Lung (tissue), 12 donors: ENCODE data around the gene OLFML1. TPM values are rescaled to one million over a fixed set of nuclear protein-coding genes. Genes with fewer than 3 reads are reported as not detected.

Source experiments
- ATAC-seq: fragments of 200-7000 bp; cut with Tn5 transposase; one replicate; pipeline ENCODE4 v1.9.1; 2020; ENCODE audit warnings: moderate number of reproducible peaks; ENCODE audit not compliant: insufficient read depth, low FRiP score
- DNase-seq, 3 donors: peaks; one replicate each; pipeline ENCODE4 v3.0.0-alpha.2; 2013 to 2017
- H3K27ac ChIP-seq, 2 donors: one replicate each; pipeline ENCODE4 v1.5.1; 2013; ENCODE audit warnings: mild to moderate bottlenecking in 2 of 2, moderate library complexity in 2 of 2, control low read depth in 1 of 2, inconsistent platforms in 1 of 2, low read depth in 1 of 2, low read length in 1 of 2
- H3K27me3 ChIP-seq, 3 donors: one replicate each; pipeline ENCODE4 v1.5.1; 2013; ENCODE audit warnings: low read length in 2 of 3; ENCODE audit not compliant: control insufficient read depth in 3 of 3, insufficient read depth in 3 of 3
- H3K36me3 ChIP-seq, 4 donors: one replicate each; pipeline ENCODE4 v1.5.1; 2013; ENCODE audit warnings: low read length in 4 of 4, mild to moderate bottlenecking in 1 of 4, moderate library complexity in 1 of 4; ENCODE audit not compliant: control insufficient read depth in 4 of 4, insufficient read depth in 4 of 4
- H3K4me1 ChIP-seq, 5 donors: one replicate each; pipeline ENCODE4 v1.5.1; 2013; ENCODE audit warnings: low read length in 5 of 5, mild to moderate bottlenecking in 2 of 5, moderate library complexity in 1 of 5; ENCODE audit not compliant: control insufficient read depth in 5 of 5, insufficient read depth in 5 of 5
- H3K4me3 ChIP-seq: one replicate; pipeline ENCODE4 v1.5.1; 2013; ENCODE audit warnings: mild to moderate bottlenecking, control low read depth, moderate library complexity
- H3K9ac ChIP-seq, 2 donors: one replicate each; pipeline ENCODE4 v1.5.1; 2013; ENCODE audit warnings: low read length in 2 of 2, control low read depth in 1 of 2; ENCODE audit not compliant: insufficient read depth in 1 of 2
- H3K9me3 ChIP-seq, 4 donors: one replicate each; pipeline ENCODE4 v1.5.1; 2013; ENCODE audit warnings: low read length in 3 of 4, mild to moderate bottlenecking in 1 of 4, moderate library complexity in 1 of 4; ENCODE audit not compliant: control insufficient read depth in 4 of 4, insufficient read depth in 3 of 4
- CTCF ChIP-seq: IDR thresholded peaks from 2 replicates; pipeline ENCODE4 v1.5.1; 2012; ENCODE audit warnings: mild to moderate bottlenecking; ENCODE audit errors: control extremely low read depth, extremely low read depth
- WGBS, 2 donors: extraction: QIAGEN DNeasy Blood & Tissue Kit; methylation state at CpG; one replicate each; pipeline ENCODE4 v1.1.7; 2013; 5-methylcytosine and 5-hydroxymethylcytosine counted together
- polyA plus RNA-seq, 2 donors: library from polyadenylated mRNA; stranded (reverse); fragments of 200-250 nt; gene quantifications; one replicate each; pipeline ENCODE4 v1.2.1, GENCODE V29; 2013
- total RNA-seq, 2 donors: library from RNA; depleted of rRNA in 1 of 2; stranded (reverse); fragments of >200 nt in 1 of 2; gene quantifications; one replicate each; pipeline ENCODE4 v1.2.1, GENCODE V29; 2014 to 2021
- donor health status: control.
- donor health status: control.
- donor health status: Bipolar disorder and iron deficiency.
- donor health status: healthy.
- donor health status: DM: yes; HTN: yes; CAD: no.

The OLFML1 gene
- total and polyA plus RNA-seq, 4 donors = 2.6 to 28.1 (median 9.5) TPM

GRCh38 chr11:7480113-7480512, 5.2 kb upstream of the OLFML1 start:
- DNase-seq (peak in 2 of 3 donors; percentile 29 to 76), ATAC-seq (no peak)
- Histone ChIP-seq H3K9me3 (peaks cover 0 to 1% (median 0%) of the 10 kb centered on the region in 4 donors), H3K4me3 (no peak overlapping the region), H3K9ac (no peak overlapping the region), H3K27me3 (peaks cover 0 to 21% (median 0%) of the 10 kb centered on the region in 3 donors), H3K4me1 (peaks cover 0 to 11% (median 0%) of the 10 kb centered on the region in 5 donors), H3K36me3 (no peaks in the 10 kb centered on the region), H3K27ac (no peak overlapping the region)
- TF ChIP-seq CTCF = no peak
- 51 to 54% methylated on average over 2 of the region's 2 CpGs for WGBS, 2 donors

GRCh38 chr11:7484131-7484530, 1.2 kb upstream of the OLFML1 start:
- 78 to 85% methylated on average over 3 of the region's 3 CpGs for WGBS, 2 donors
- no peak overlapping the region for H3K27ac ChIP-seq
- no peak overlapping the region for H3K4me3 ChIP-seq
- peaks cover 0 to 25% (median 4%) of the 10 kb centered on the region in 5 donors for H3K4me1 ChIP-seq
- peaks cover 0 to 1% (median 0%) of the 10 kb centered on the region in 4 donors for H3K9me3 ChIP-seq
- peaks cover 0 to 7% (median 0%) of the 10 kb centered on the region in 3 donors for H3K27me3 ChIP-seq
- peaks cover 0 to 10% (median under 1%) of the 10 kb centered on the region in 4 donors for H3K36me3 ChIP-seq
- ATAC-seq (no peak), DNase-seq (no peak)
- TF ChIP-seq CTCF = no peak
- H3K9ac ChIP-seq = no peak overlapping the region

GRCh38 chr11:7484645-7485044, 661 bp upstream of the OLFML1 start:
- TF ChIP-seq CTCF = no peak
- WGBS, 2 donors = 55 to 84% methylated on average over 3 of the region's 3 CpGs

More at GRCh38 chr11:7484645-7485044, 661 bp upstream of the OLFML1 start:
- H3K27me3 ChIP-seq = peaks cover 0 to 4% (median 0%) of the 10 kb centered on the region in 3 donors
- peak in 2 of 3 donors; percentile 6 for DNase-seq
- H3K4me3 ChIP-seq = no peak overlapping the region
- no peak overlapping the region for H3K27ac ChIP-seq
- peaks cover 0 to 15% (median 2%) of the 10 kb centered on the region in 4 donors for H3K36me3 ChIP-seq
- no peak for ATAC-seq
- peak overlapping the region in 1 of 2 donors; percentile 86 for H3K9ac ChIP-seq
- H3K9me3 ChIP-seq = peaks cover 0 to 1% (median 0%) of the 10 kb centered on the region in 4 donors
- H3K4me1 ChIP-seq = peaks cover 0 to 25% (median 4%) of the 10 kb centered on the region in 5 donors
